B cell (primary cell): ENCODE data around the gene PHF21B.

ENCODE experiments used
- CTCF ChIP-seq: fragments of 200-600 bp; IDR thresholded peaks from one replicate; pipeline ENCODE4 v1.8.0; 2022; ENCODE audit warnings: antibody characterized with exemption, mild to moderate bottlenecking
- EZH2 ChIP-seq: IDR thresholded peaks from 2 replicates; pipeline ENCODE4 v1.6.1; 2012; ENCODE audit warnings: borderline replicate concordance, low read depth, mild to moderate bottlenecking, moderate library complexity, low read length; ENCODE audit not compliant: insufficient read depth, poor library complexity, severe bottlenecking

DNA sequence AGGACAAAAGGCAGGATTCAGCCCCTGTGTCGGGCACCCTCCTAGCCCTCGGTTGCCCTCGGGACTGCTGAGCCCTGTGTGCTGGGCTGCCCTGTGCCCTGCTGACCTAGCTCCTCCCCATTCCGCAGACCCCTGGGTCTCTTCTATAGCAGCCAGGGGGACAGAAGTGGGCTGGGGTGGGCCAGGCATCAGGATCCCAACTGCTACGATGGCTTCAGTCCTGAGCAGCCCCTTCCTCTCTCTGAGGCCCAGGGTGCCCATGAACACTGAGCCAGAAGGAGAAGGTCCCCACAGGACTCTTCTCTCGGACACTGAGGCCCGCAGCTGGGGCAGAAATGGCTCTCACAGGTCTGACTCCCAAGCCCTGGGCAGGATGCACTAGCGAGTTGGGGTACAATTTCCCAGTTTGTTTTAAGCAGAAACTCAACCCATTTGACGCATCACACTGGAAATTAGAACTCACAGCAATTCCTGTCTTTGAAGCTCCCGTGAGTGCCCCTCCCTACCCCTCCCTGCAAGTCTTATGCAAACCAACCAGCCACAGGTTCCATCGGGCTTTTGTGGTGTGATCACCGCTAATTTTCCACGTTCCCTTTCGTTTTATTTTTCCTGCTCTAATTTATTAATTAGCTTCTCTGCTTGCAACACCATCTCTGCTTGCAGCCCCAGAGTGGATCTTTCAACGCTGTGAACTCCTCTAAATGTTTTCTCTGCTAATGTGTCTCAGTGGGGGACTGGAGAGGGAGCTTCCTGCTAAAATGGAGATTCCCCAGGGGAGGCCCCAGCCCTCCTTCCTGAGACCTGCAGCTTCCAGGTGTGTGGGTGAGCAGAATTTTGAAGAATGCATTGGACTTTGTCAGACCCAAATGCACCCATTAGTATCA, 56.7 kb downstream of the PHF21B start:
- TF ChIP-seq CTCF (no peak), EZH2 (no peak)
